Gastroesophageal sphincter (tissue), 3 donors: Measurements from ENCODE around the gene IL22RA1.

ENCODE experiments used
- CTCF ChIP-seq, 4 experiments: fragments of 200-600 bp in 2 of 4; fragments of 450-650 bp in 2 of 4; sonication (generic) in 1 of 4; IDR thresholded peaks; one replicate each; pipeline ENCODE4 v1.5.1; 2017 to 2019; ENCODE audit warnings: antibody characterized with exemption in 4 of 4, mild to moderate bottlenecking in 2 of 4, moderate library complexity in 2 of 4
- EP300 ChIP-seq: sonication (generic); formaldehyde crosslinking; IDR thresholded peaks from one replicate; pipeline ENCODE4 v1.6.1; 2017; ENCODE audit warnings: antibody characterized with exemption, mild to moderate bottlenecking
- POLR2A ChIP-seq, 2 donors: fragments of 450-650 bp; IDR thresholded peaks; one replicate each; pipeline ENCODE4 v1.6.1; 2017; ENCODE audit warnings: antibody characterized with exemption in 2 of 2, mild to moderate bottlenecking in 2 of 2, moderate library complexity in 1 of 2
- POLR2AphosphoS5 ChIP-seq: sonication (generic); formaldehyde crosslinking; IDR thresholded peaks from one replicate; pipeline ENCODE4 v1.6.1; 2017; ENCODE audit warnings: antibody characterized with exemption

GRCh38 chr1:24071941-24072340, 71.0 kb downstream of the IL22RA1 start:
- TF ChIP-seq POLR2A (IDR thresholded peaks at IDR 0.05) = no peak
- no peak for TF ChIP-seq POLR2AphosphoS5
- no peak for TF ChIP-seq CTCF (IDR thresholded peaks at IDR 0.05)
- no peak for TF ChIP-seq EP300
